Stomach (tissue), 4 donors: ENCODE data around the gene TMPRSS3.

Experiments used
- POLR2A ChIP-seq, 4 donors: fragments of 450-650 bp; IDR thresholded peaks; one replicate each; pipeline ENCODE4 v1.6.1; 2016; ENCODE audit warnings: antibody characterized with exemption in 4 of 4, control low read depth in 2 of 4, mild to moderate bottlenecking in 1 of 4, moderate library complexity in 1 of 4
- POLR2AphosphoS5 ChIP-seq, 3 donors: sonication (generic); formaldehyde crosslinking; IDR thresholded peaks; one replicate each; pipeline ENCODE4 v1.6.1; 2016; ENCODE audit warnings: antibody characterized with exemption in 3 of 3

DNA sequence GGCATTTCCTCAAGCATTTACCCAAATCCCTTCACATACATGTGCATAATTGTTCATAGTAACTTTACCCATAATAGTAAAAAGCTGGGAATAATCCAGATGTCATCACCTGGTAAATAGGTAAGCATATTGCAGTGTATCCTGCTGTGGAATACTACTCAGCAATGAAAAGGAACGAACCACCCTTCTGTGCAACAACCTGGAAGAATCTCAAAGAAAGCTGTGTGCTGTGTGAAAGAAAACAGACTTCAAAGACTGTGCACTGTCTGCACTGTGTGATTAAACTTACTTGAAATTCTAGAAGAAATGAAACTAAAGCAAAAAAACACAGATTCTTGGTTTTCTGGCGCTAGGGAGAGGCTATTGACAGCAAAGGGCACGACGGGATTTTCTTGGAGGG lies 58.6 kb downstream of the TMPRSS3 start:
- TF ChIP-seq POLR2AphosphoS5 (IDR thresholded peaks at IDR 0.05), result no peak
- no peak for TF ChIP-seq POLR2A (IDR thresholded peaks at IDR 0.05)
